ENCODE results near the gene EN1.

Gene EN1

DNA sequence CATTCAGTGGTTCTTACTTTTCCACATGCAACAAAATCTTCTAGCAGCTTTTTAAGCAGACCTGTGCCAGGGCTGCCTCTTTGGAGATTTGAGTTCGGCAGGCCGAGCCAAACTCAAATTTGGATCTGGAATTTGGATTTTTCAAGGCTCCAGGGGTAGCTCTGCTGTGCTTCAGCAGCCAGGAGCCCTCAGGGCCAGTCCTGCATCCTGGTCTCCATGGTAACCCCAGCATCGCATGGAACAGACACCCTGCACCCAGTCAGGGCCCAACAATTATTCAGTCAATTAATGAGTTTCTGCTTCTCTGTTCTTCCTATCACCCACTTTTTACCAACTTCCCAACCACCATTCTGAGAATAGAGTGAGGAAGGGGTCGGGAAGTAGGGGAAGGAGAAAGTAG lies 30.0 kb downstream of the EN1 start:
- no peak for DNase-seq (ENCODE audit: low spot score)

DNA sequence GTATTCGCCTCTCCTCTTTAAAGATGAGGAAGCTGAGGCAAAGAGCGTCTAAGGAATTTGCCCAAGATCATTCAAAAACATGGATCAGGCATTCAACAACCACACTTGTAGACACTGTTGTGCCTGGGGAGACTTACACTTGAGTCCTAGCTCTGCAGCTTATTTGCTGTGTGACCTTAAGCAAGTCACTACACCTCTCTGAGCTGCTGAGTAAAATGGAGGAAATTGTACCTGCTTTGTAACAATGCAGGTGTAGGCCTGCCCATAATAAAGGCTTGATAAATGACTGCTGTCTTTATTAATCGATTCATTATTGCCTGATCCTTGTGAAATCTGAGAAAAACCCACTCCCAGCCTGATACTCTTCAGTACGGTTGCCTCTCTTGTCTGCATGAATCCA lies 30.8 kb downstream of the EN1 start:
- DNase-seq (ENCODE audit: low spot score): no peak

GRCh38 chr2:118815731-118816130 lies 31.7 kb downstream of the EN1 start:
- DNase-seq (ENCODE audit: low spot score): no peak

DNA sequence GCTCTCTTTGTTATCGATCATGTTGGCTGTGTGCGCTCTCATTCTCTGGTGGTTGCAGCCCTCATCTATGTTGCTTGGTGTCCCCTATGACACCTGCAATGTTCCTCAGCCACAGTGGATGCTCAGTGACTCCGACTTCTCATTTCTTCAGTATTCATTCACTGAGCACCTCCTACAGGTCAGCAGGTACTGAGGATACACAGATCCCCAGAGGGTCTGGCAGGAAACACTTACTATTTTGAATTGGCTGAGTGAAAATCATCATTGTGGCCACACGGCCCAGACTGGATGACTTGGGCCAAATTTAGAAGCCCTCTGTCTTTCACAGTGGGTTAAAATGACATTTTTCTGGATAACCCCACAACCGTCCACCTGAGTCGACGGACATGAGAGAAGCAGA lies 32.1 kb downstream of the EN1 start:
- no peak for DNase-seq (ENCODE audit: low spot score)

DNA sequence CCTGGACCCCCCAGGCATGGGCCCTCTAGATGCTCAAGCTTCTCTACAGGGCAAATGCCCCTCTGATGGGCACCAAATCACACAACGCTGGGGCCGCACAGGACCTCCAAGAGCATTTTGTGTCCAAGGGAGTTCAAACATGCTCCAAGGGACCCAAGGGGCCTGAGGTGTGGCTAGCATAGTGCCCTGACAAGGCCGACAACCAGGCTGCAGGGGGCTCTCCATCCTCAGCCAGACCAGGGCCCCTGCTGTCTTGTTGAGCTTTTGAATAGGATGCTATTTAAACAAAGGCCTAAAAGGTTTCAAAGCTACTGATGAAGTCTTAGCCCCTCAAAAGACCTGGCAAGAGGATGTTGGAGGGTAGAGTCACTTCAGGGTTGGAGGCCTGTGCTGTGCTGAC lies 33.1 kb downstream of the EN1 start:
- no peak for DNase-seq (ENCODE audit: low spot score)

GRCh38 chr2:118813601-118814339 lies 33.7 kb downstream of the EN1 start:
- DNase-seq (ENCODE audit: low spot score): no peak

GRCh38 chr2:118813111-118813510 lies 34.3 kb downstream of the EN1 start:
- no peak for DNase-seq (ENCODE audit: low spot score)

GRCh38 chr2:118812552-118812951 lies 34.9 kb downstream of the EN1 start:
- DNase-seq (ENCODE audit: low spot score): no peak

DNA sequence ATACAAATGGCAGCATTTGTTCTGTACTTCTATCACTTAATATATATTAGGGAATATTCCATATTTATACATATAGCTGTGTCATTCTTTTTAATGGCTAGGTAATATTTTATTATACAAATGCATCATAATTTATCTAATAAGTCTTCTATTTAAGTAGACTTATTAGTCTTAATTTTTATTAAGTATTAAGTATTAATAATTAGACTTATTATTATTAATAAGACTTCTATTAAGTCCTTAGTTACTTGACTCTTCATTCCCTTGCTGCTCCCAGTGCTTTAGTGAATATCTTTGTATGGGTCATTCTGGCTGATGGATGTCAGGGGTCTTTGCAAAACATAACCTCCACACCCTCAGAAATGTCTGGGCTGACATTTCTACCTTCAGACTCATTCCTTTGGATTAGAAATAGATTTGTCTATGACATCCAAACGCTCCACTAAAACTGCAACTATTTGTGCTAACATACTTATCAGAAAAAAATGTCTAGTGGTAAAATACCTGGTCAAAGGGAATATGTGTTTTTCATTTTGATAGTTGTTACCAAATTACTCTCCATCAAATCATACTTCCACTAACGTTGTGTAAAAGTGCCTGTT lies 35.8 kb downstream of the EN1 start:
- DNase-seq (ENCODE audit: low spot score): no peak

- DNase-seq (ENCODE audit: low spot score): no peak
These were observed 36.7 kb downstream of the EN1 start for GRCh38 chr2:118810766-118811165.

- peak; percentile 70 for DNase-seq (ENCODE audit: low spot score)
These were observed 39.0 kb downstream of the EN1 start for GRCh38 chr2:118808429-118808809.

GRCh38 chr2:118807668-118808428 lies 39.6 kb downstream of the EN1 start:
- peak; percentile 18 for DNase-seq (ENCODE audit: low spot score)

DNA sequence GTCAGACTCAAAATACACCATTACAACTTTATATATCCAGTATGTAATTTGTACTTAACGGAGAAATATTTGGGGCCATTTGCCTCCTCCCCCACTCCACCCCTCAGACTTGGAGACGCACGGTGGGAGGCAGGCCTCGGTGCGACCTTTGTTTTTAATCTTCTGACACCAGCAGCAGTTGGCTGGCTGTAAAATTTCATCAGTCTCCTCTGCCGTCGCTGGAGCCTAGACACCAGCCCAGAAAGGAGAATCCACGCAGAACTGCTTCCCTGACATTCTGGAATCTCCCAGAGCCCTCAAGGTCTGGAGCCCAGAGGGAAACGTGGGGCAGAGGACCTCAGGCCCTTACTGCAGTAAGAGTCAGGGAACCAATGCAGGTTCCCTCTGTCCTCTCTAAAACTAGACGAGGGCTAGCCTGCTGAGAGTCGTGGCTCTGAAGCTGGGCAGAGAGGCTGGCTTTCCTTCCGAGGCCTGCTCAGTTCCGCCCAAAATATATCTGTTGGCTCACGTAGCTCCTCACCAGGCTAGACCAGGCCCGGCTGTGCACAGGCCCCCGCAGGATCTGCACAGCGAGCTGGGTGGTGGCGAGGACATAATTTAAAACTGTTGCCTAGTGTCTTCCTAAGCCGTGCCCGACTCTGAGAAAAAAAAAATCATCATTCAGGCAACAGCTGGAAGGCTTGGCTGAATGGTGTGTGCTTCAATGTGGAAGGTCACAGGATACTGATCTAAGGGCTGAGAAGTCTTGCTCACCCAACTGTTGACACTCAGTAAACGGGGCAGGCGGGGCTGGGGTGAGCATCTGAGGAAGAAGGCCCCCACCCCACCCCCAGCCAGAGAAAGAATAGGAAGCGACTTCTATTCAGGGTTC lies 40.4 kb downstream of the EN1 start:
- peak; percentile 47 for DNase-seq (ENCODE audit: low spot score)

- peak; percentile 57 for DNase-seq (ENCODE audit: low spot score)
These were observed 42.3 kb downstream of the EN1 start for GRCh38 chr2:118805064-118805690.

GRCh38 chr2:118803012-118803411 lies 44.4 kb downstream of the EN1 start:
- DNase-seq (ENCODE audit: low spot score): no peak

- peak; percentile 21 for DNase-seq (ENCODE audit: low spot score)
These were observed 46.3 kb downstream of the EN1 start for GRCh38 chr2:118801151-118801550.

DNA sequence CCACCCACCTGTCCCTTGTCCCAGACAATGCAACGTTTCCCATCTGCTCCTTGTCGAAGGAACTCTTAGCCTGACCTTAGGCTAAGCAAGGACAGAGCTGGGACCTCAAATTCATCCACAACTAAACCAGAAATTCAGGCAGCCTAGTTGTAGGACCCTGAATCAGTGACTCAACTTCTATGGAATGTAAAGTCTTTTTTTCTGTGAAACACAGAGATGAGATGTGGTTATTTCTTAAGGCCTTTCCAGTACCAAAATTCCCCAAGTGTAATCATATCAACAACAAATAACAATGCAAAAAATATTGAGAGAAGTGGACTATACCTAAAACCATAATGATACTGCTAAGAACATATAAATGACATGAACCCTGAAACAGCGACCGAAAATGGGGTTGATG lies 46.7 kb downstream of the EN1 start:
- DNase-seq (ENCODE audit: low spot score): peak; percentile 34

DNA sequence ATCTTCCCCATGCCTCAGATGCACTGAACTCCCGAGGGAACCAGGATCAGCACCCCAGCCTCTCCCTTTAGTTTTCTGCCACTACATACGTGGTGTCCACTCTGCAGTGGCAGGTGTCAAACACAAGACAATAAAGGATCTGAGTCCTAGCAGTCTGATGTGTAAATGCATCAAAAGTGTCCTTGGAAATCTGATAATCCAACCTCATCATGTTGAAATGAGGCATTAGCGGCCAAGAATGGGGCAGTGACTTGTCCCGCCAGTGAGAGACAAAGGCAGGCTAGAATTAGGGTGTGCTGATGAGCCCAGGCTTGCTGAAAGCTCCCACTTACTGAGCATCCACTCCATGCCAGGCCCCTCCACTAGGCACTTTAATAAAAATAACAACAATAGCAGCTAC lies 52.9 kb downstream of the EN1 start:
- DNase-seq (ENCODE audit: low spot score): no peak
